IPS-15b (cell line): ENCODE data around the gene GPR149.

Source experiments
- H3K27me3 ChIP-seq: one replicate; pipeline ENCODE4 v1.6.1; 2013; ENCODE audit warnings: low read length; ENCODE audit not compliant: control insufficient read depth, insufficient read depth
- H3K36me3 ChIP-seq: one replicate; pipeline ENCODE4 v1.6.1; 2013; ENCODE audit warnings: low read length; ENCODE audit not compliant: control insufficient read depth, insufficient read depth
- H3K4me1 ChIP-seq: one replicate; pipeline ENCODE4 v1.6.1; 2013; ENCODE audit warnings: mild to moderate bottlenecking, low read length; ENCODE audit not compliant: control insufficient read depth, insufficient read depth
- H3K4me3 ChIP-seq: one replicate; pipeline ENCODE4 v1.5.1; 2013; ENCODE audit warnings: low read depth, low read length
- H3K9ac ChIP-seq: one replicate; pipeline ENCODE4 v1.6.1; 2013; ENCODE audit warnings: low read depth, mild to moderate bottlenecking, low read length
- H3K9me3 ChIP-seq: one replicate; pipeline ENCODE4 v1.6.1; 2013; ENCODE audit warnings: mild to moderate bottlenecking, low read length; ENCODE audit not compliant: control insufficient read depth, insufficient read depth

GPR149 gene

GRCh38 chr3:154398084-154398967, 31.7 kb downstream of the GPR149 start:
- H3K27me3 ChIP-seq = no peaks in the 10 kb centered on the region
- no peaks in the 10 kb centered on the region for H3K36me3 ChIP-seq
- no peaks in the 10 kb centered on the region for H3K9me3 ChIP-seq
- H3K4me3 ChIP-seq = no peak overlapping the region
- no peak overlapping the region for H3K9ac ChIP-seq
- peaks cover 9% of the 10 kb centered on the region for H3K4me1 ChIP-seq

GRCh38 chr3:154389861-154390260, 40.1 kb downstream of the GPR149 start:
- Histone ChIP-seq H3K9ac (no peak overlapping the region), H3K4me3 (no peak overlapping the region), H3K4me1 (no peaks in the 10 kb centered on the region), H3K9me3 (no peaks in the 10 kb centered on the region), H3K27me3 (no peaks in the 10 kb centered on the region), H3K36me3 (no peaks in the 10 kb centered on the region)

GRCh38 chr3:154384479-154384878, 45.5 kb downstream of the GPR149 start:
- Histone ChIP-seq H3K4me1 (no peaks in the 10 kb centered on the region), H3K4me3 (no peak overlapping the region), H3K9me3 (no peaks in the 10 kb centered on the region), H3K36me3 (no peaks in the 10 kb centered on the region), H3K9ac (no peak overlapping the region), H3K27me3 (no peaks in the 10 kb centered on the region)

GRCh38 chr3:154378311-154378710, 51.7 kb downstream of the GPR149 start:
- Histone ChIP-seq H3K4me3 (no peak overlapping the region), H3K9ac (no peak overlapping the region), H3K27me3 (no peaks in the 10 kb centered on the region), H3K4me1 (no peaks in the 10 kb centered on the region), H3K9me3 (no peaks in the 10 kb centered on the region), H3K36me3 (no peaks in the 10 kb centered on the region)

- Histone ChIP-seq H3K4me3 (no peak overlapping the region), H3K4me1 (no peaks in the 10 kb centered on the region), H3K27me3 (no peaks in the 10 kb centered on the region), H3K36me3 (no peaks in the 10 kb centered on the region), H3K9me3 (no peaks in the 10 kb centered on the region), H3K9ac (no peak overlapping the region)
These were observed 62.8 kb downstream of the GPR149 start for GRCh38 chr3:154367221-154367620.

GRCh38 chr3:154364849-154365248, 65.1 kb downstream of the GPR149 start:
- Histone ChIP-seq H3K4me1 (no peaks in the 10 kb centered on the region), H3K9ac (no peak overlapping the region), H3K36me3 (no peaks in the 10 kb centered on the region), H3K9me3 (no peaks in the 10 kb centered on the region), H3K27me3 (no peaks in the 10 kb centered on the region), H3K4me3 (no peak overlapping the region)

- Histone ChIP-seq H3K9me3 (no peaks in the 10 kb centered on the region), H3K4me1 (no peaks in the 10 kb centered on the region), H3K27me3 (no peaks in the 10 kb centered on the region), H3K36me3 (no peaks in the 10 kb centered on the region), H3K4me3 (no peak overlapping the region), H3K9ac (no peak overlapping the region)
These were observed 68.9 kb downstream of the GPR149 start for GRCh38 chr3:154361099-154361498.

GRCh38 chr3:154356009-154356408, 74.0 kb downstream of the GPR149 start:
- Histone ChIP-seq H3K9me3 (no peaks in the 10 kb centered on the region), H3K9ac (no peak overlapping the region), H3K27me3 (no peaks in the 10 kb centered on the region), H3K4me3 (no peak overlapping the region), H3K4me1 (no peaks in the 10 kb centered on the region), H3K36me3 (no peaks in the 10 kb centered on the region)

- Histone ChIP-seq H3K36me3 (no peaks in the 10 kb centered on the region), H3K27me3 (no peaks in the 10 kb centered on the region), H3K9me3 (no peaks in the 10 kb centered on the region), H3K9ac (no peak overlapping the region), H3K4me3 (no peak overlapping the region), H3K4me1 (no peaks in the 10 kb centered on the region)
These were observed 80.8 kb downstream of the GPR149 start for GRCh38 chr3:154349223-154349622.

GRCh38 chr3:154345422-154346122, 84.4 kb downstream of the GPR149 start:
- Histone ChIP-seq H3K9ac (no peak overlapping the region), H3K36me3 (no peaks in the 10 kb centered on the region), H3K27me3 (no peaks in the 10 kb centered on the region), H3K4me3 (no peak overlapping the region), H3K4me1 (no peaks in the 10 kb centered on the region), H3K9me3 (no peaks in the 10 kb centered on the region)

GRCh38 chr3:154338570-154338969, 91.4 kb downstream of the GPR149 start:
- Histone ChIP-seq H3K4me1 (no peaks in the 10 kb centered on the region), H3K4me3 (no peak overlapping the region), H3K9me3 (no peaks in the 10 kb centered on the region), H3K27me3 (no peaks in the 10 kb centered on the region), H3K9ac (no peak overlapping the region), H3K36me3 (no peaks in the 10 kb centered on the region)

GRCh38 chr3:154338008-154338407, 92.0 kb downstream of the GPR149 start:
- Histone ChIP-seq H3K4me3 (no peak overlapping the region), H3K9ac (no peak overlapping the region), H3K27me3 (no peaks in the 10 kb centered on the region), H3K9me3 (no peaks in the 10 kb centered on the region), H3K4me1 (no peaks in the 10 kb centered on the region), H3K36me3 (no peaks in the 10 kb centered on the region)
